B cell (primary cell): ENCODE results near the gene TSPOAP1. TPM values are rescaled to one million over a fixed set of nuclear protein-coding genes. Genes with fewer than 3 reads are reported as not detected.

Experiments
- ATAC-seq: fragments of 200-7000 bp; cut with Tn5 transposase; one replicate; pipeline ENCODE4 v1.10.0; 2021; ENCODE audit warnings: low read depth, mild to moderate bottlenecking, moderate number of reproducible peaks, moderate library complexity
- CTCF ChIA-PET: fragments of 350-600 bp; sonication (Branson Sonifier 250); formaldehyde crosslinking; loops from one replicate; lab custom pipeline; 2021; ENCODE audit warnings: antibody characterized with exemption, inconsistent platforms; lab: Charles Lee
- POLR2A ChIA-PET: fragments of 350-600 bp; sonication (Branson Sonifier 250); formaldehyde crosslinking; loops from one replicate; lab custom pipeline; 2021; ENCODE audit warnings: antibody characterized with exemption; lab: Charles Lee
- DNase-seq: peaks from one replicate; pipeline ENCODE4 v3.0.0; 2013
- H2AFZ ChIP-seq: 2 replicates; pipeline ENCODE4 v1.6.1; 2012; ENCODE audit warnings: mild to moderate bottlenecking, low read depth, low read length; ENCODE audit not compliant: insufficient read depth, poor library complexity, severe bottlenecking
- H3K27ac ChIP-seq, 2 donors: 1 replicate in 1 of 2; 2 replicates in 1 of 2; pipeline ENCODE4 v1.5.1; 2012 to 2013; ENCODE audit warnings: low read length in 2 of 2, mild to moderate bottlenecking in 2 of 2, moderate library complexity in 1 of 2
- H3K27me3 ChIP-seq, 4 experiments: fragments of 200-600 bp in 1 of 4; sonication (generic) in 1 of 4; replicated peaks in 1 of 4; 1 replicate in 2 of 4; 2 replicates in 2 of 4; pipeline versions ENCODE4 v1.6.1 to v1.7.0; 2013 to 2016; ENCODE audit warnings: low read length in 3 of 4, mild to moderate bottlenecking in 2 of 4, mixed read lengths in 1 of 4, moderate library complexity in 1 of 4; ENCODE audit not compliant: insufficient read depth in 4 of 4, control insufficient read depth in 3 of 4; ENCODE audit errors: control extremely low read depth in 1 of 4
- H3K36me3 ChIP-seq, 2 experiments: replicated peaks in 1 of 2; 1 replicate in 1 of 2; 2 replicates in 1 of 2; pipeline versions ENCODE4 v1.6.1 to v1.7.1; 2013; ENCODE audit warnings: low read length in 1 of 2; ENCODE audit not compliant: insufficient read depth in 2 of 2, control insufficient read depth in 1 of 2; ENCODE audit errors: control extremely low read depth in 1 of 2, extremely low read depth in 1 of 2
- H3K4me1 ChIP-seq, 2 donors: fragments of 200-600 bp in 1 of 2; sonication (generic) in 1 of 2; 1 replicate in 1 of 2; 2 replicates in 1 of 2; pipeline versions ENCODE4 v1.5.1 to v1.6.1; 2013 to 2017; ENCODE audit warnings: low read length in 2 of 2; ENCODE audit not compliant: control insufficient read depth in 2 of 2, insufficient read depth in 2 of 2
- H3K4me2 ChIP-seq: replicated peaks from 2 replicates; pipeline ENCODE3; 2012; ENCODE audit warnings: mild to moderate bottlenecking, low read depth, low read length; ENCODE audit not compliant: poor library complexity, severe bottlenecking
- H3K4me3 ChIP-seq, 5 experiments: fragments of 200-600 bp in 1 of 5; sonication (generic) in 1 of 5; 1 replicate in 3 of 5; 2 replicates in 2 of 5; pipeline versions ENCODE4 v1.5.1 to v1.7.0; 2011 to 2016; ENCODE audit warnings: low read length in 4 of 5, mild to moderate bottlenecking in 4 of 5, low read depth in 2 of 5, control low read depth in 1 of 5, moderate library complexity in 1 of 5; ENCODE audit not compliant: insufficient read depth in 1 of 5; ENCODE audit errors: control extremely low read depth in 1 of 5, extremely low read depth in 1 of 5
- H3K79me2 ChIP-seq: fragments of 200-600 bp; sonication (generic); one replicate; pipeline ENCODE4 v1.6.0; 2016; ENCODE audit warnings: low read length; ENCODE audit not compliant: control insufficient read depth, insufficient read depth
- H3K9ac ChIP-seq: fragments of 200-600 bp; sonication (generic); 2 replicates; pipeline ENCODE4 v1.6.1; 2017; ENCODE audit warnings: mild to moderate bottlenecking, low read length, moderate library complexity
- H3K9me3 ChIP-seq, 3 donors: one replicate each; pipeline versions ENCODE4 v1.6.1 to v1.7.1; 2013; ENCODE audit warnings: low read length in 2 of 3; ENCODE audit not compliant: control insufficient read depth in 2 of 3, insufficient read depth in 1 of 3; ENCODE audit errors: control extremely low read depth in 1 of 3
- H4K20me1 ChIP-seq: 2 replicates; pipeline ENCODE4 v1.6.0; 2012; ENCODE audit warnings: mild to moderate bottlenecking, low read length; ENCODE audit not compliant: insufficient read depth, control insufficient read depth, poor library complexity, severe bottlenecking
- H3K27ac Mint-ChIP-seq: one replicate; pipeline ENCODE4 v1.8.0; 2021; ENCODE audit warnings: mixed read lengths
- H3K27me3 Mint-ChIP-seq: one replicate; pipeline ENCODE4 v1.8.0; 2021; ENCODE audit warnings: mixed read lengths
- H3K4me1 Mint-ChIP-seq: one replicate; pipeline ENCODE4 v1.8.0; 2021; ENCODE audit warnings: mixed read lengths
- H3K4me3 Mint-ChIP-seq: one replicate; pipeline ENCODE4 v1.8.0; 2021; ENCODE audit warnings: mixed read lengths
- H3K9me3 Mint-ChIP-seq: one replicate; pipeline ENCODE4 v1.8.0; 2022; ENCODE audit warnings: mixed read lengths; ENCODE audit not compliant: insufficient read depth
- CTCF ChIP-seq: fragments of 200-600 bp; IDR thresholded peaks from one replicate; pipeline ENCODE4 v1.8.0; 2022; ENCODE audit warnings: antibody characterized with exemption, mild to moderate bottlenecking
- EZH2 ChIP-seq: IDR thresholded peaks from 2 replicates; pipeline ENCODE4 v1.6.1; 2012; ENCODE audit warnings: borderline replicate concordance, low read depth, mild to moderate bottlenecking, moderate library complexity, low read length; ENCODE audit not compliant: insufficient read depth, poor library complexity, severe bottlenecking
- WGBS: methylation state at CpG from one replicate; pipeline ENCODE4 v1.1.5; 2013; ENCODE audit warnings: missing lambda C conversion rate; ENCODE audit not compliant: insufficient coverage; 5-methylcytosine and 5-hydroxymethylcytosine counted together
- intact Hi-C: fragments of 100-400 bp; cut with micrococcal nuclease; formaldehyde crosslinking; loops from one replicate; pipeline ENCODE4 v1.10.0; 2022
- polyA plus RNA-seq: library from polyadenylated mRNA; depleted of rRNA; stranded (reverse); fragments of >200 nt; gene quantifications from 2 replicates; pipeline ENCODE4 v1.2.3, GENCODE V29; 2012
- total RNA-seq, 2 donors: library from RNA; stranded (reverse); fragments of 120-200 nt in 1 of 2; gene quantifications; 1 replicate in 1 of 2; 2 replicates in 1 of 2; pipeline versions ENCODE4 v1.2.3 to v1.2.4, GENCODE V29; 2013 to 2022

Gene TSPOAP1
- total and polyA plus RNA-seq, 2 donors (not counting 1 experiment from before 2014, with no cell fraction given): 10.8 to 30.7 TPM

DNA sequence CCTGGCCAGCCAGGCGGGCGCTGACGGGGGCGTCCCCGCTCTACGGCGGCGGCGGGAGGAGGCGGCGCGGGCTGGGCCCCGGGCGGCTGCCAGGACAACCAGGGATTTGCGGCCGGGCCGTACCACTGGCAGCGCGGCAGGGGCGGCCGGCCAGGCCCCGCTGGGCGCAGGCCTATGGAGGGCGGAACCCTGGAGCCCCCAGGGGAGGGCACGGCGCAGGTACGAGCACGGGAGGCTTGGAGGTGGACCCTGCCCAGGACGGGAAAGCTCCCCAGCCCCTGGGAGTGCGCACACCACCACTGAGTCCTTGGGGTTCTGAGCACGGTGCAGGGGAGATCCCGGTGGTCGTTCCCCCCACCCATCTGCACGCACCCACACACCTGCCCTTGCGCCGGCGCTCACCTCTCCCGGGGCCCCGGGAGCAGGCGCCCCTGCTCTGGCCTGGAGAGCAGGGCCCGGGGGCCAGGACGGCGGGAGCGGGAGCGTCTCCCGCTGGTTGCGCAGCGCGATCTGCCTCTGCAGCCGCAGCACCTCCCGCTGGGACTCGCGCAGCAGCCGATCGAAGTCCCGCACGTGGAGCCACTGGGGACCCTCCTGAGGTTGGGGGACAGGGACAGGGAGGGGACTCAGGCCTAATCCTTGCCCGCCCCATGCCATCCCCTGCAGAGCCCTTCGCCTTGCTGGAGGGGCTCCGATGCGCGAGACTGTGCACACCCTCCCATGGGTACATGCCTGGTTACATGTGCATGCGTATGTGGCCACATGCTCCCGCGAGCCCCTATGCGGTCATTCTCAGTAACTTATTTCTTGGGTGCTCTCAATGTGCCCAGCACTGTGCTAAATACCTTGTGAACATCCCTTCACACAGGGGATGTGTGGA is 3.9 kb downstream of the TSPOAP1 start:
- Histone ChIP-seq H2AFZ (peak overlapping the region; percentile 78), H3K4me3 (peak overlapping the region in 4 of 5 experiments; percentile 22 to 63 (median 51)), H3K27ac (no peak overlapping the region), H3K9me3 (no peaks in the 10 kb centered on the region), H3K36me3 (peaks cover 0 to 4% of the 10 kb centered on the region in 2 experiments), H3K27me3 (no peaks in the 10 kb centered on the region), H3K4me1 (peaks cover 32 to 56% of the 10 kb centered on the region in 2 donors), H3K9ac (peak overlapping the region; percentile 55), H3K79me2 (peaks cover 20% of the 10 kb centered on the region), H4K20me1 (peaks cover 18% of the 10 kb centered on the region), H3K4me2 (peak overlapping the region; percentile 87)
- peak overlapping the region; percentile 76 for H3K4me3 Mint-ChIP-seq
- ATAC-seq (peak; percentile 8), DNase-seq (peak; percentile 46)
- CTCF ChIA-PET: interaction anchor here (1.3 to 17.9 kb wide), 4 partner anchors 17 to 93 kb away, joined by 4 to 587 read pairs (median 16); partner anchors contain the start of genes RNF43 and SUPT4H1
- H3K4me1 Mint-ChIP-seq: peaks cover 52% of the 10 kb centered on the region
- TF ChIP-seq CTCF: no peak
- no peak for TF ChIP-seq EZH2
- H3K27ac Mint-ChIP-seq: peak overlapping the region; percentile 62
- no peaks in the 10 kb centered on the region for H3K9me3 Mint-ChIP-seq
- POLR2A ChIA-PET: interaction anchor here (0.7 to 19.3 kb wide), 4 partner anchors 8 to 17 kb away, joined by 3 to 663 read pairs (median 24); no protein-coding TSS in a partner anchor
- no peaks in the 10 kb centered on the region for H3K27me3 Mint-ChIP-seq
- WGBS: 13% methylated on average over 66 of the region's 66 CpGs
- intact Hi-C loops: no loop called here
